PC-9 (cell line): ENCODE measurements around the gene OSER1.

ENCODE experiments used
- EZH2 ChIP-seq: fragments of 200-600 bp; sonication (generic); IDR thresholded peaks from 2 replicates; pipeline ENCODE4 v1.8.0; 2017; ENCODE audit warnings: antibody characterized with exemption, low read depth
- TF ChIP-seq, protein P1 (sequence below): fragments of 200-600 bp; sonication (generic); conservative IDR thresholded peaks from 2 replicates; pipeline ENCODE4 v1.6.1; 2017; ENCODE audit warnings: mixed run types, antibody characterized with exemption, mild to moderate bottlenecking, moderate library complexity

DNA sequence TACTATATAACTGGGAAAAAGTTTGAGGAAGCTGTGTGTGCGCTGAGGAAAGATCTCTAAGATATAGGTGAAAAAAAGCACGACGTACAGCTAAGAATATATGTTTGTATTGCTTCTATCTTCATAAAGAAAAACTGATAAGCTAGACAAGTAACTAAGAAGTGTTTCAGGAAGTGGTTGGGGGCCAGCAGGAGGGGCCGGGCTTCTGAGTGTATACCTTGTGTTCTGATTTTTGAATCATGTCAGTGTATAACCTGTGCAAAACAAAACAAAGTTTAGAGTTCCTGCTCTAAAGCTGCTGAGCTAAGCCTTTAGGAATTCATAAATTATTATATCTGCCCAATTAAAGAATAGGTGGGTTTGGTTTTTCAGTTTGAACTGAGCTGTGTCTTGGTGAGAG lies 7.9 kb upstream of the OSER1 start:
- TF ChIP-seq, protein P1, sequence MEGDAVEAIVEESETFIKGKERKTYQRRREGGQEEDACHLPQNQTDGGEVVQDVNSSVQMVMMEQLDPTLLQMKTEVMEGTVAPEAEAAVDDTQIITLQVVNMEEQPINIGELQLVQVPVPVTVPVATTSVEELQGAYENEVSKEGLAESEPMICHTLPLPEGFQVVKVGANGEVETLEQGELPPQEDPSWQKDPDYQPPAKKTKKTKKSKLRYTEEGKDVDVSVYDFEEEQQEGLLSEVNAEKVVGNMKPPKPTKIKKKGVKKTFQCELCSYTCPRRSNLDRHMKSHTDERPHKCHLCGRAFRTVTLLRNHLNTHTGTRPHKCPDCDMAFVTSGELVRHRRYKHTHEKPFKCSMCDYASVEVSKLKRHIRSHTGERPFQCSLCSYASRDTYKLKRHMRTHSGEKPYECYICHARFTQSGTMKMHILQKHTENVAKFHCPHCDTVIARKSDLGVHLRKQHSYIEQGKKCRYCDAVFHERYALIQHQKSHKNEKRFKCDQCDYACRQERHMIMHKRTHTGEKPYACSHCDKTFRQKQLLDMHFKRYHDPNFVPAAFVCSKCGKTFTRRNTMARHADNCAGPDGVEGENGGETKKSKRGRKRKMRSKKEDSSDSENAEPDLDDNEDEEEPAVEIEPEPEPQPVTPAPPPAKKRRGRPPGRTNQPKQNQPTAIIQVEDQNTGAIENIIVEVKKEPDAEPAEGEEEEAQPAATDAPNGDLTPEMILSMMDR: no peak
- no peak for TF ChIP-seq EZH2
